ENCODE measurements around the gene ALLC. TPM values are rescaled to one million over a fixed set of nuclear protein-coding genes. Genes with fewer than 3 reads are reported as not detected.

The ALLC gene
- total RNA-seq, 2 donors from 2014 or later: 5.2 TPM; not detected in 1

DNA sequence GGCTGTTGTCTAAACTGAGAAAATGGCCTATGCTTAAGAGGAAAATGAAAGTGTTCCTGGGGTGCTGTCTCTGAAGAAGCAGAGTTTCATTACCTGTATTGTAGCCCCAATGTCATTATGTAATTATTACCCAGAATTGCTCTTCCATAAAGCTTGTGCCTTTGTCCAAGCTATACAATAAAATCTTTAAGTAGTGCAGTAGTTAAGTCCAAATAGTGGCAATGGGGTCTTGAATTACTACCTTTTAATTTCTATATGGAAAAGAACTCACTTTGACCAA lies 13.8 kb upstream of the ALLC start:
- Histone ChIP-seq H3K9me3 (no peaks in the 10 kb centered on the region), H3K4me1 (replicated peaks) (no peaks in the 10 kb centered on the region), H3K27me3 (replicated peaks; ENCODE audit: insufficient read depth) (no peaks in the 10 kb centered on the region), H3K27ac (no peak overlapping the region), H3K4me3 (no peak overlapping the region), H3K36me3 (no peaks in the 10 kb centered on the region)
- intact Hi-C loops (cut with DNase I): loop anchor here (10.0 kb wide), 1 partner anchor 59 kb away; no protein-coding TSS in a partner anchor
- TF ChIP-seq, protein P1, sequence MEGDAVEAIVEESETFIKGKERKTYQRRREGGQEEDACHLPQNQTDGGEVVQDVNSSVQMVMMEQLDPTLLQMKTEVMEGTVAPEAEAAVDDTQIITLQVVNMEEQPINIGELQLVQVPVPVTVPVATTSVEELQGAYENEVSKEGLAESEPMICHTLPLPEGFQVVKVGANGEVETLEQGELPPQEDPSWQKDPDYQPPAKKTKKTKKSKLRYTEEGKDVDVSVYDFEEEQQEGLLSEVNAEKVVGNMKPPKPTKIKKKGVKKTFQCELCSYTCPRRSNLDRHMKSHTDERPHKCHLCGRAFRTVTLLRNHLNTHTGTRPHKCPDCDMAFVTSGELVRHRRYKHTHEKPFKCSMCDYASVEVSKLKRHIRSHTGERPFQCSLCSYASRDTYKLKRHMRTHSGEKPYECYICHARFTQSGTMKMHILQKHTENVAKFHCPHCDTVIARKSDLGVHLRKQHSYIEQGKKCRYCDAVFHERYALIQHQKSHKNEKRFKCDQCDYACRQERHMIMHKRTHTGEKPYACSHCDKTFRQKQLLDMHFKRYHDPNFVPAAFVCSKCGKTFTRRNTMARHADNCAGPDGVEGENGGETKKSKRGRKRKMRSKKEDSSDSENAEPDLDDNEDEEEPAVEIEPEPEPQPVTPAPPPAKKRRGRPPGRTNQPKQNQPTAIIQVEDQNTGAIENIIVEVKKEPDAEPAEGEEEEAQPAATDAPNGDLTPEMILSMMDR (IDR thresholded peaks at IDR 0.05): no peak
- no peak for TF ChIP-seq POLR2A (IDR thresholded peaks at IDR 0.05)
- TF ChIP-seq POLR2AphosphoS5 (IDR thresholded peaks at IDR 0.05): no peak
- DNase-seq (ENCODE audit: low spot score): no peak

DNA sequence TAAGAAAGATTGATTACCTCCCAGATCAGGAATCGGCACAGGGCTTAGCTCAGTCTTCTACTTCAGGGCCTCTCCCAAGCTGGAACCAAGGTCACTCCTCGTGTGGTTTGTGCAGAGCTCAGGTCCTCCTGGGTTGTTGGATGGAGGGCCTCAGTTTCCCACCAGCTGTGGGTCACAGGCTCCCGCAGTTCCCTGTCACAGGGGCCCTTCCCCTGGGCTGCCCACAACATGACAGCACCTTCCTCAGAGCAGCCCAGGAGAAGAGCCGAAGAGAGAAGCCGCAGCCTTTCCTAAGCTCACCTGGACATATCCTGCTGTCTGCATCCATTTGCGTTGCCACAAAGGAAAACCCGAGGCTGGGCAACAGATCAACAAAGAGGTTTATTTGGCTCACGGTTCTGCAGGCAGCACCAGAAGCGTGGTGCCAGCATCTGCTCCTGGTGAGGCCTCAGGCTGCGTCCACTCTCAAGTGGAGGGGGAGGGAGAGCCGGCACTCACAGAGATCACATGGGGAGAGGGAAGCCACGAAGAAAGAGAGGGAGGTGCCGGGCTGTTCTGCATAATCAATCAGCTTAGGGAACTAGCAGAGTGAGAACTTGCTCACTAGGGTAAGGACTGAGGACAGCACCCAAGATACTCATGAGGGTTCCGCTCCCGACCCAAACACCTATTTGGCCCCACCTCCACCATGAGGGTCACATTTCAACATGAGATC lies 13.0 kb upstream of the ALLC start:
- Histone ChIP-seq H3K36me3 (no peaks in the 10 kb centered on the region), H3K27me3 (replicated peaks; ENCODE audit: insufficient read depth) (no peaks in the 10 kb centered on the region), H3K27ac (no peak overlapping the region), H3K4me3 (no peak overlapping the region), H3K4me1 (replicated peaks) (no peaks in the 10 kb centered on the region), H3K9me3 (no peaks in the 10 kb centered on the region)
- TF ChIP-seq POLR2A (IDR thresholded peaks at IDR 0.05): no peak
- TF ChIP-seq, protein P1 (IDR thresholded peaks at IDR 0.05): no peak
- TF ChIP-seq POLR2AphosphoS5 (IDR thresholded peaks at IDR 0.05): no peak
- WGBS: 89% methylated on average over 15 of the region's 15 CpGs
- intact Hi-C loops (cut with DNase I): loop anchor here (10.0 kb wide), 1 partner anchor 60 kb away; no protein-coding TSS in a partner anchor
- DNase-seq (ENCODE audit: low spot score): no peak

DNA sequence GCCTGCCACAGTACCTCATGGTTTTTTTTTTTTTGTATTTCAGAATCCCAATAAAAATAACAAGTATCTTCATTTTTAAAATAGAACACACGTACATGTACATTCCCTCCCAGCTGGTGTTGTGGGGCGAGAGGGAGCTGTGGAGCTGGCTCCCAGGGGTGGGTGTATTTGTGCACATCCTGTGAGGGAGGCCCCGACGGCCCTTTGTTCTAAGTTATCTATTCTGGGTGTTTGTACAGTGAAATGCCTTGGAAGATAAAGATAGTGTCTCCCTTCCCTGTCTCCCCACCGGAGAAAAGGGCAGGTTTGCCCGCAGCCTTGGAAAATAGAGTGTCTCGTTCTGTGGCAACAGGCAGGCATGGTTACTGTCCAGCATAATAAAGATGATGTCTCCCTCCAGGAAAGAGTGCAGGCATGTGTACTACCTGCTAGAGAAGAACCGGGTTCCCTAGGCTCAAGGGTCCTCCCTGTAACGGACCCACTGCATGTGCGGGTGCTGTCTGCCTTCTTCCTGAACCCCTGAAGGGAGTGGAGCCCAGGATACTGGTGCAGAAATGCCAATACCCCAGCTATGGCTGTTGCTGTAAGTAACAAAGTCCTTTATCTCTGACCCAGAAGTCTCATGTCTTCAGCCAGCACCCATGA lies 12.1 kb upstream of the ALLC start:
- TF ChIP-seq POLR2A (IDR thresholded peaks at IDR 0.05) (no peak), POLR2AphosphoS5 (IDR thresholded peaks at IDR 0.05) (no peak)
- TF ChIP-seq, protein P1 (IDR thresholded peaks at IDR 0.05): no peak
- Histone ChIP-seq H3K9me3 (no peaks in the 10 kb centered on the region), H3K4me3 (no peak overlapping the region), H3K27me3 (replicated peaks; ENCODE audit: insufficient read depth) (no peaks in the 10 kb centered on the region), H3K4me1 (replicated peaks) (no peaks in the 10 kb centered on the region), H3K36me3 (no peaks in the 10 kb centered on the region), H3K27ac (no peak overlapping the region)
- 74% methylated on average over 10 of the region's 10 CpGs for WGBS
- DNase-seq (ENCODE audit: low spot score): no peak
- intact Hi-C loops (cut with DNase I): loop anchor here (10.0 kb wide), 1 partner anchor 61 kb away; no protein-coding TSS in a partner anchor

DNA sequence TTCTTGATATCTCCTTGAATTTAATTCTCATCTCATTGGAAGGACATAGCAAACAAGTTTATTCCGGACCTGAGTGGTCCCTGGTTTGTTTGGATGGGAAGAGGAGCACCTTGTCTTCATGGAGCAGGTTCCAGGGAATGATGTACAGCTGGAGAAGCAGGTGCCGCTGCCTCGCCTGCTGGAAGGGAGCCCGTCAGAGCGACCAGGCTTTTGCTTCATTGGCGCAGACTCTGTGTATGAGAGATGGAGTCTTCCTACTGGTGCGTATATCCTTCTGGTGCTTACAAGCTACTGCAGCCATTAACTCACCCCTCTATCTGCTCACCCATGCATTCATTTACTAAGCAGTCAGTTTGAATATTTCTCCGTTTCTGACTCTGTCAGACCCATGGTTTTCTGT lies 11.6 kb upstream of the ALLC start:
- DNase-seq (ENCODE audit: low spot score): no peak
- intact Hi-C loops (cut with DNase I): loop anchor here (10.0 kb wide), 1 partner anchor 62 kb away; no protein-coding TSS in a partner anchor
- H3K4me3 ChIP-seq: no peak overlapping the region
- H3K27ac ChIP-seq: no peak overlapping the region
- H3K27me3 ChIP-seq (replicated peaks; ENCODE audit: insufficient read depth): no peaks in the 10 kb centered on the region
- no peaks in the 10 kb centered on the region for H3K9me3 ChIP-seq
- no peaks in the 10 kb centered on the region for H3K4me1 ChIP-seq (replicated peaks)
- WGBS: 88% methylated on average over 8 of the region's 8 CpGs
- no peak for TF ChIP-seq POLR2AphosphoS5 (IDR thresholded peaks at IDR 0.05)
- TF ChIP-seq, protein P1 (IDR thresholded peaks at IDR 0.05): no peak
- H3K36me3 ChIP-seq: no peaks in the 10 kb centered on the region

DNA sequence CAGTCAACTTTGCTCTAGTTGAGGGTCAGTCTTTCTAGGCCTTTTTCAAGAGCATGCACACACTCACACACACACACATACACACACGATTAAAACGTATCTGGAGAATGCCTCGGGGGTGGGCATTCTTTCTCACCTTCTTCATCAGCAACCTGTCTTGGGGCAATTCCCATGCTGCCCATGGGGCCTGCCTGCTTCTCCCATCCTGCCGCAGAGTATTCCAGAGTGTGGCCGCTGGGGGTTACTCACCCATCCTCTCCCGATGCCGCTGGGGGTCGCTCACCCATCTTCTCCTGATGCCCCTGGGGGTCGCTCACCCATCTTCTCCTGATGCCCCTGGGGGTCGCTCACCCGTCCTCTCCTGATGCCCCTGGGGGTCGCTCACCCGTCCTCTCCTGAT lies 10.8 kb upstream of the ALLC start:
- no peak overlapping the region for H3K4me3 ChIP-seq
- no peak for DNase-seq (ENCODE audit: low spot score)
- H3K27ac ChIP-seq: no peak overlapping the region
- no peaks in the 10 kb centered on the region for H3K27me3 ChIP-seq (replicated peaks; ENCODE audit: insufficient read depth)
- no peaks in the 10 kb centered on the region for H3K4me1 ChIP-seq (replicated peaks)
- no peaks in the 10 kb centered on the region for H3K36me3 ChIP-seq
- WGBS: 76% methylated on average over 13 of the region's 13 CpGs
- no peak for TF ChIP-seq POLR2AphosphoS5 (IDR thresholded peaks at IDR 0.05)
- TF ChIP-seq, protein P1 (IDR thresholded peaks at IDR 0.05): no peak
- no peak for TF ChIP-seq POLR2A (IDR thresholded peaks at IDR 0.05)
- intact Hi-C loops (cut with DNase I): loop anchor here (10.0 kb wide), 1 partner anchor 62 kb away; no protein-coding TSS in a partner anchor
- H3K9me3 ChIP-seq: no peaks in the 10 kb centered on the region

Data from prostate gland (tissue), 2 donors.